ENCODE measurements around the gene NLRP5.
"Not testable (repeated sequence)": the region's sequence is repeated elsewhere in the genome, so short reads cannot be mapped to it uniquely, and the experiment has no call there.

Gene NLRP5

DNA sequence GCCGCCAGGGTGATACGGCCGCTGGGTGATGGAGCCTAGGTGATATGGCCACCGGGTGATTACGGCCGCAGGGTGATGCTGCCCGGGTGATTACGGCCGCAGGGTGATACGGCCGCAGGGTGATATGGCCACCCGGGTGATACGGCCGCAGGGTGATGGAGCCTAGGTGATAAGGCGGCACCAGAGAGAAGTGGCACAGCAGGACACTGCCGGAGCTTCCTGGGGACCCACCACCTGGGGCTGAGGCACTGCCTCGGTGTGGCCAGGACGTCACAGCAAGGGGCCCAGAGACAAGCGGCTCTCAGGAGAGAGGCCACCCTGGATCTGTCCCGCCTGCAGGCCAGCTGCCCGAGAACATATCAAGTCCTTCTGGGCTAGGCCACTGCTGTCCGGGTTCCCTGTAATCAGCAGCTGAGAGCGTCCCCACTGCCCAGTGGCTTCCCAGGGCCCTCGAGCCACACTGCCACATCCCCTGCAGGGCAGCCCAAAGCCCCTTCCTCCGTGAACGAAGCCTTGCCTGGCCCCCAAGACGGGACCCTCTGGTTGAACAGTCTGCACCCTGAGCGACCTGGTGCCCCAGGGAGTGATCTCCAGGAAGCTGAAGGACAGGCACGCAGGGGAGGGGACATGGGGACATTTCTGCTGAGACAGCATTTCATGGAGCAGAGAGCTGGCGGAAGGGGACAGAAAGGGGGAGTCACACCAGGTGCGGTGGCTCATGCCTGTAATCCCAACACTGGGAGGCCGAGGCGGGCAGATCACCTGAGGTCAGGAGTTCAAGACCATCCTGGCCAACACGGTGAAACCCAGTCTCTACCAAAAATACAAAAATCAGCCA, 112.4 kb downstream of the NLRP5 start:
- no peak for DNase-seq (ENCODE audit: low spot score)

DNA sequence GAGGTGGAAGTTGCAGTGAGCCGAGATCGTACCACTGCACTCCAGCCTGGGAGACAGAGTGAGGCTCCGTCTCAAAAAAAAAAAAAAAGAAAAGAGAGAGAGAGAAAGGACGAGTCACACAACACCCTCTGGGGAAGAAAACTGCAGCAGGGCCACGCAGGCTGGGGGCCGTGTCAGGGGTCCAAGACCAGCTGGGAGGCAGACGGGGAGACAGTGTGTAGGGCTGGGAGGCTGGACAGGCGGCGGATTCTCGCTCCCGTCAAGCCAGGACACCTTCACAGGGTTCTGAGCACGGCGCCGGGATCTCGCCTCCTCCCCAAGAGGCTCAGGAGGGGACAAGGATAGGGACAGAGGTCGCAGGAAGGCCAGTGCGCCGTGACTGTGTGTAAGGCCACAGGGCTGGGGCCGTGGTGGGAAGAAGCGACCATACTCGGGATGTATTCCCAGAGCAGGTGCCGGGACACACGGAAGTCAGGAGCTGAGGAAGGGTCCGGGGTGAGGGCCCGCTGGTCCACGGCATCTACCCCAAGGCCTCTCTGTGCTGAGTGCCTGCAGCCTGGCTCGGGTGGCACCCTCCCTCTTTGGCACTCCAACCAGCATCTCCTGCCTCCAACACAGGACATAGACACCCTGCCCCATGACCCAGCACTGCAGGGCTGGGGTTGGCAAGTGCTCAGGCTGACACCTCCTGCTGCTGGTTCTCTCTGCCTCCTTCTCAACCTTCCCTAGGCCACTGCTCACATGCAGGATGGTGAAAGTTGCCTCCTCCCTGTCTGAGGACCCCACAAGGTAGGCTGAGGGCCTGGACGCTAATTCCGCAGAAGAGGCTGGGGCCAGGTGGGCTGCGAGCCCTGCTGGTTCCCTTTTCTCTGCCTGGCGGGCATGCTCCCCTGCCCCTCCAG, 113.3 kb downstream of the NLRP5 start:
- no peak for DNase-seq (ENCODE audit: low spot score)

DNA sequence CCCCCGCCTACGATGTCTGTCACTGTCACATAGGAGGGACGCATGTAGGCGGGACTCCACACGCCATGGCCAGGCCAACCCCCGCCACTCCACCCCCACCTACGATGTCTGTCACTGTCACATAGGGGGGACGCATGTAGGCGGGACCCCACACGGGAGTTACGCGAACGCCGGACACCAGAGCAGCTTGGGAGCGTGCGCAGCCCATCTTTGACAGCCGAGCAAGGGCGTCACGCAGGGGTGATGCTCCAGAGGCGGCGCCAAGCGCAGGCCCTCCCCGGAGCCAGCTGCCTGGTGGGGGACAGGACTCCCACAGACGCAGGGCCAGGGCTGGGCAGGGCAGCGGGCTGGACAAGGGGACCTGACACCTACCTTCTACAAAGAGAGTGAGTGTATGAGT, 114.5 kb downstream of the NLRP5 start:
- no peak for DNase-seq (ENCODE audit: low spot score)

DNA sequence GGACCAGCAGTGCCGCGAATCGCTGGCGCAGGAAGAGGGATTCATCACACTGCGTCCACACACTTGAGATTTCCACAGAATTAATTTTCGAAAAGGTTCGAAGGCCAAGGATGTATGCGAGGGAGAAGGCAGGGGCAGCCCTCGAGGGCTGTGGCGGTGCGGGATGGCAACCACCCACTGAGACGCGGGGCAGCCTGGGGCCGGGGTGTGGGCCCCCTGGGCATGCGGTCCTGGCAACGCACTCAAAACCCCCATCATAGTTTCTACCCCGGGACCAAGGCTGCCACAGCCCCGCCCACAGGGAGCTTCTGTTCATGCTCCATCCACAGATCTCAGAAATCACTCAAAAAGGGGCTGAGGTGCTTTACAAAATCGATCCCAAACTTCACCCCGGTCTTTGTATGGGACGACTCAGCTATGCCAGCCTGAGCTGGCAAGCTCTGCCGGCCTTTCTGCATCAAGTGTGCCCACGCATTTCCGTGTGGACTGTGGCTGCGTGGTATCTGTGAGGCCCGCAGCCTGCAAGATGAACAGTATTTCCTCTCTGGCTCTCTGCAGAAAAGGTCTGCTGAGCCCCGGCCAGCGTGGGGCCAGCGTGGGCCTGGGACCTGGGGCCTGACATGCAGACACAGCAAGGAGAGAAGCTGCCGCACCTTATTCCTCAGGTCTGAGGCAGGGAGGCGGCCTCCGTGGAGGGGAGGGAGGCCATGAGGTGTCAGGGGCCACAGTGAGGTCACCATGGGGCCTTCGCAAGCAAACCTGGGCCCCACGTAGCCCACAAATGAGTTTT, 115.4 kb downstream of the NLRP5 start:
- no peak for DNase-seq (ENCODE audit: low spot score)

DNA sequence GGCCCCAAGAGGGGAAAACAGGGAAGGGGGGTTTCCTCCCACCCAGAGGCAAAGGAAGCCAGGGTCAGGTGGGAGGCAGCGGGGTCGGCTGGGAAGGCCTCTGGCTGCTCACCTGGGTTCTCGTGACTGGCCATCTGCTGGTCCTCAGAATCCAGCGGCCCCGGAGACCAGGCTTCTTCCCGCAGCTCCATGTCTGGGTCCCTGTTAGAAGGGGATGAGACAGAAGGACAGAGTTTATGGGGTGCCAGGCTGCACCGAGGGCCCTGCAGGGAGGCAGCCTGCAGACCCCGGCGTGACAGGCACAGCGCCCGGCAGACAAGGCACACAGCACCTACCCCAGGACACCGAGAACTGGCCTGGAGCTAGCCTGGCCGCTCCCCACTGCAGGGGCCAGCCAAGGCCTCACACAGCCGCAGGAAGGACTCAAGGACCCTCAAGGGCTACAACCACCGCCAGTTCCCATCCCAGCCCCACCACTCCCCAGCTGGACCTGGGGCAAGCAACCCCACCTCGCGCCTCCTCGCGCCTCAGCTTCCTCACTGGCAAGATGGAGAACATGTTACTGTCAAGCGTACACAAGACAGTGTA, 116.5 kb downstream of the NLRP5 start:
- DNase-seq (ENCODE audit: low spot score) = no peak

DNA sequence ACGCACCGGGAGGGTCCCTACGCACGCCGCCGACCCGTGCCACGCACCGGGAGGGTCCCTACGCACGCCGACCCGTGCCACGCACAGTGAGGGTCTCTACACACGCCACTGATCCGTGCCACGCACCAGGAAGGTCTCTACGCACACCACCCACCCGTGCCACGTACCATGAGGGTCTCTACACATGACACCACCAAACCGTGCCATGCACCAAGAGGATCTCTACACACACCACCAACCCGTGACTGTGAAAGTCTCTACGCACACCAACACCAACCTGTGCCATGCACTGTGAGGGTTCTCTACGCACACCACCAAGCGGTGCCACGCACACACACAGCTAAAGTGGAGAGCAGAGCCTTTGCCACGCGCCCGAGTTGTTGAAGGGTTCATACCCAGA, 117.8 kb downstream of the NLRP5 start:
- DNase-seq (ENCODE audit: low spot score) = no peak

DNA sequence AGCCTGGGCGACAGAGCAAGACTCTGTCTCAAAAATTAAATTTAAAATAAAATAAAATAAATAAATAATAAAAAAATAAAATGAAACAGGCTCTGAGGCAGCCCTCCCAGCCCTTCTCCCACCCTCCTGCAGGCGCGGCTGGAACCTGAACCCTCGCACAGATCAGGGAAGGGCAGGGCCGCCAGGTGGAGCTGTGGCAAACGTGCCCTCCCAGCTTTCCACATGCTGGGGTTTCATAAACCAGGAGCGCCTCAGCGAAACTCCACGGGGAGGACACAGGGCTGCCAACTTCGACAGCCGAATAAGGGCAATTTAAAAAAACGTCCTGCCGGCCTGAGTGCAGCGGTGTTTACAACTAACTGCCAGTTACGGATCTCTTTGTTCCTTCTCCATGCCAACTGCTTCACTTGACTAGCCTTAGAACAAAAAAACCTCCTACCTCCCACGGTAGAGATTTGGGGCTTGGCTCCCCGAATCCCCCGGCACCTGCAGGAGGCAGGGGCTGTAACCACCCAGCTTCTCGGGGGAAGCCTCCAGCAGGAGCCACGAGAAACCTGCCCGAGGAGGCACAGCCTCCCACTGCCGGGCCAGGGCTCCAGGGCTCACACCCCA, 118.6 kb downstream of the NLRP5 start:
- DNase-seq (ENCODE audit: low spot score) = peak; percentile 54

DNA sequence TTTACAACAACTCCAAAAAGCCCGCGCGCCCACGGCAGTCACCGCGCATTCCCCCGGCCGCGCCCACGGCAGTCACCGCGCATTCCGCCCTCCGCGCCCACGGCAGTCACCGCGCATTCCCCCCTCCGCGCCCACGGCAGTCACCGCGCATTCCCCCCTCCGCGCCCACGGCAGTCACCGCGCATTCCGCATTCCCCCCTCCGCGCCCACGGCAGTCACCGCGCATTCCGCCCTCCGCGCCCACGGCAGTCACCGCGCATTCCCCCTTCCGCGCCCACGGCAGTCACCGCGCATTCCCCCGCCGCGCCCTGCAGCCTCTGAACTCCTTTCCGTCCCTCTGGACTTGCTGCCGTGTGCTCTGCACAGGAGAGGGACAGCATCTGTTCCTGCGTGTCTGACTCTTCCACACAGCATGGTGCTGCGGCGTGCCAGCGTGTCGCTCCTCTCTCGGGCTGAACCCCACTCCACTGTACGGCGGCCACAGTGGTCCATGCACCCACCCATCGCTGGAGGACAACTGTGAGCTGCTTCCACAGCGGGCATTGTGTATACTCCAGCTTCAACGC, 119.3 kb downstream of the NLRP5 start:
- not testable (repeated sequence) for DNase-seq (ENCODE audit: low spot score)

DNA sequence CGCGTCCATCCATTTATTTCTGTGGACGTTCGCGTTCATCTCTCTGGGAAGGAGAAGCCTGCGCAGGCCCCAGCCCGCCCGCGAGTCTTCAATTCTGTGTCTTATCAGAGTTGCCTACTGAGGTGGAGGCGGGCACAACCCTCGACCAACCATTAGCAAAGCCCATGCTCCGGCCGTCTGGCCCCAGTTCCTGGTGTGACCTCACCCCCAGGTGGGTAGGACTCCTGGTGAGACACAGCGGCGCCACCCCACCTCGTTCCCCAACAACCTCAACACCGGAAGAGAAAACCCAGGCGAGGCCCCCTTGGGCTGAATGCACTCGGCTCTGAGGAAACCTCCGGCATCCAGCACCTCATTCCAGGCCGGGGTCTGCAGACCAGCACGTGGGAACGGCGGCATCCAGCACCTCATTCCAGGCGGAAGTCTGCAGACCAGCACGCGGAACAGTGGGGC, 119.8 kb downstream of the NLRP5 start:
- no peak for DNase-seq (ENCODE audit: low spot score)

DNA sequence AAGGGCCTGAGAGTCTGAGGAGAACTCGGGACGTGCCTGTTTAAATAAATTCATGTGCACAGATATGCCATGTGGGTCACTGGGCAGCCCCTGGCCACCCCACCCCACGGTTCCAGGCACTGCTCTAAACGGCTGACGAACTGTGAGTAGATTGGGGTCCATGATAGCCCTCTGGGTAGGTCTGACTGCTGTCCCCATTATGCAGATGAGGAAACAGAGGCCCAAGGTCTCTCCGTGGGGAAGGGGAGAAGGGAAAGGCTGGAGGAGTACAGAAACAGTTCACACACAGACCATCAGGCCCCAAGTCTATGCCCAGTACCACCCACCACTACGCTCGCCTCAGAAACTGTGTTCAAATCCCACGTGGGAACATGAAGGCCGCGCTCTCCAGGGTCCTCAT, 120.4 kb downstream of the NLRP5 start:
- no peak for DNase-seq (ENCODE audit: low spot score)

DNA sequence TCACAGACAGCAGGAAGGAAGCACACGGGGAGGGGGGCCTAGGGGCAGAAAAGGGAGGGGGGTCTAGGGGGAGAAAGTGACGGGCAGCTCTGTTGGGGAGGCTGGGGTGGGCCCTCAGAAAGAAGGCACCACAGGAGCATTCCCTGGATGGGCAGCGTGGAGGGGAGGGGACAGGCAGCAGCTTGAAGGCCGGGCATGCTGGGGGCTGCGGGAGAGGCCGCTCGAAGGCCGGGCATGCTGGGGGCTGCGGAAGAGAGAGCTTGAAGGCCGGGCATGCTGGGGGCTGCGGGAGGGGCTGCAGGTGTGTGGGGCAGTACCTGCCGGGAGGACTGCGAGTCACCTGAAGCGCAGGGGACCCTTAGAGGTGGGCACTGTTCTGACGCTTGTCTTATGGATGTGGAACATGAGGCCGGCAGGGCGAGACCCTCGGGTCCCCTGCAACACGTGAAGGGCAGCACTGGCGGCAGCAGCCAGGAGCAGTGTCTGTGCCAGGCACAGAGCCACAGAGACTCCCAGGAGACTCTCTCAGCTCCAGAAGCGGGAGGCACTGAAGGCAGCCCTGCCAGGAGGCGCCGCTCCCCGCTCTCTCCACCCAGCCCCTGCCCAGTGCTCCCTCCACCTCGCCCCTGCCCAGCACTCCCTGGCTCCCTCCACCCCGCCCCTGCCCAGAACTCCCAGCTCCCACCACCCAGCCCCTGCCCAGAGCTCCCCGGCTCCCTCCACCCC, 121.2 kb downstream of the NLRP5 start:
- no peak for DNase-seq (ENCODE audit: low spot score)

DNA sequence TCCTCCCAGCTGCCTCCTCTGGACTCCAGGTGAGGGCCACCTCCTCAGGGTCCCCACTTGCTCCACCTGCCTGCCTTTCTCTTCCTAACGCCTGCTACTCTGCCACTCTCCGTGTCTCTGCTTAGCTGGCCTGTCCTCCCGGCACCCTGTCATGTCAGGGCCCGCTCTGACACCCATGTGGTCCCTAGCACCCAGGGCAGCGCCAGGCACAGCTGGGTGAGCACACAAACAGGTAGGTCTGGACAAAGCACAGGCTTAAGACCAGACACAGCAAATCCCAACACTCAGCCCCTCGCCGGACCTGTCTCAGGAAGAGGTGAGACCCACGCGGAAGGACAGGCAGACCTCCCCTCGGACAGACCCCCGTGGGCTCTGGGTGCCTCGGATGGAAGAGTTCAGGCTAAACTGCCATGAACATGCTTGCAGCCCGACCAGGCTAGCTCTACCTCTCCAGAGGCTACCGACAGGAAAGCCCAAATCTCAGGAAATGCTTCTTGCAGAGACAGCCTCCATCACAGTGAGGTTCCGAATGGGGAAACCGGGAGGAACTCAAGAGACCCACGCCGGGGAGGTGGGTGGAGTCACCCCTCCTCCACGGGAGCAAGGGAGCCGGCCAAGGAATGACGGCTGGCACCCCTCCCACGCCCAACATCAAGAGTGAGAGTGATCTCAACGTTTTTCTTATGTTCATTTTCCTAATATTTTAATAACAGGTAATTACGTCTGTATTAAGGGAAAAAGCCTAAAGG, 122.0 kb downstream of the NLRP5 start:
- no peak for DNase-seq (ENCODE audit: low spot score)

- DNase-seq (ENCODE audit: low spot score) = no peak
Measured at GRCh38 chr19:56109226-56109625, 122.7 kb downstream of the NLRP5 start.

DNA sequence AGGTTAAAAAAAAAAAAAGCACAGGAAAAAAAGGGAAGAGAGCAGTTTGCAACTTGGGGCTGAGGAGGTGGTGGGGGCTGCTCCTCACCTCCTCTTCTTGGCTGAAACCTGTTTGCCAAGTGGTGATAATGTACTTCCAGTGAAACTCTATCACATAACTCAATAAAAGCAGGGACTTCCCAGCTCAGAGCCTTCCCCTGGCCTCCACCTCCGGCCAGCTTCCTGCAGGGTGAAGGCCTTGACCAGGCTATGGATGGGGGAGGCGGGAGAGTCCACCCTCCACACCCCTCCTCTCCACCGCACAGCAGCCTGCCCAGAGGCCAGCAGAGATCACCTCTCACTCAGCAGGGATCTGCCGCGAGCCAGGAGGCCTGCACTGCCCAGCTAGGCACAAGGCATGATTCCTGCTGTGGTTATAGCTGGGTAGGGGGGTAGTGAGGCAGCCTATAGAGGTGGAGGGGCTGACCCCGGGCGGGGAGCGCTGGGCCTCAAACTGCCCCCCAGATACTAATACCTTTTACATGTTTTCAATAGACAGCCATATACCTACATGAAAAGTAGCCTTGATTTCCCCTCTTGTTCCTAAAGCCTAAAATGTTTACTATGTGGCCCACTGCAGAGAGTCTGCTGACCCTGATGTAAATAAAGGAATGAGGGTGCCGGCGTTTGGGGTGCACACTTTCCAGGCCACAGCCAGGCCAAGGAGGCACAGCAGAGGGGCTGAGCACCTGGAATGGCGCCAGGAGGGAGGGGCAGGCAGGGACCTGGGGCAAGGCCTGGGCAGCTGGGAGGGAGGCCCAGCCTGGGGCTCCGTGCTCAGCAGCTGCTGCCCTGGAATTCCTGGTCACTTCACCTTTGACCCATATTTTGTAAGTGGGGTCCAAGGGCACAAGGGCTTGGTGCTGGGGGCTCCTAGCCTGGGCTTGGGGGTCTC, 124.2 kb downstream of the NLRP5 start:
- no peak for DNase-seq (ENCODE audit: low spot score)

Data from germinal center (tissue), 1 donor.